ENCODE measurements around the gene PLOD1.
"Not testable (repeated sequence)": the region's sequence is repeated elsewhere in the genome, so short reads cannot be mapped to it uniquely, and the experiment has no call there.

PLOD1 gene

DNA sequence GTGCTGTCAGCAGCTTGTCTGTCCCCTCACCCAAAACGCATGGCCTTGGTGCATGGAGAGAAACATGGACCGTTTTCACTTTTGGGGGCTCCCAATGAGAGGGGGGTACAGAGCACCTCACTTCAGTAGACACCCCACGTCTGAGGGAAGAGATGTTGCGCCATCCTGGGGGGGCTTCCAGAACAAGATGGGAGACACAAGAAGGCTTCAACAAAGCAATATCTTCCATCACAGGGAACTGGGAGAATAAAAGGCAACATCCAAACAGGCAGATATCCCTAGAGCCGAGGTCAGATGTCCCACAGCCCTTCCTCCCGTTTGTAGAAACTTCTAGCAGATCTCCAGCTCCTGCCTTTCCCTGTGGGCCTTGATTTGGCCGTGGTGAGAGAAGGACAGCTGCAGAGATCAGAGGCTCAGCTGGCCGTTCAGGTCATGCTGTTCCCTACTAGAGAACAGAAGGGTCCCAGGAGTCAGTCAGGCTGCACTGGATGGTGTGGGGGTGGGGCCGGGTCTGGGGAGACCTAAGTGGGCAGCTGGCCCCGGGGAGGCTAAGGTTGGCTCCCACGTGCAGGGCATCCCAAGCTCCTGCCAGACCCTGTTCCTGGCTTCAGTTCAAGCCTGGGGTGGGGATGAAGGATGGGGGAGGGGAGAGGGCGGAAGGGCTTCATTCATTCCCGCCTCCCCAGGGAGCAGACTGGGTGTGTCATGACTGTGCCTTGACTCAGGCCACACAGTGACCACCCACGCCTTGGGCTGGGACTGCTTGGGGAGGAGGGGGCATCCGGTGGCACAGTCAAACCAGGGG lies 4.4 kb downstream of the PLOD1 start:
- DNase-seq (ENCODE audit: low spot score), result no peak

DNA sequence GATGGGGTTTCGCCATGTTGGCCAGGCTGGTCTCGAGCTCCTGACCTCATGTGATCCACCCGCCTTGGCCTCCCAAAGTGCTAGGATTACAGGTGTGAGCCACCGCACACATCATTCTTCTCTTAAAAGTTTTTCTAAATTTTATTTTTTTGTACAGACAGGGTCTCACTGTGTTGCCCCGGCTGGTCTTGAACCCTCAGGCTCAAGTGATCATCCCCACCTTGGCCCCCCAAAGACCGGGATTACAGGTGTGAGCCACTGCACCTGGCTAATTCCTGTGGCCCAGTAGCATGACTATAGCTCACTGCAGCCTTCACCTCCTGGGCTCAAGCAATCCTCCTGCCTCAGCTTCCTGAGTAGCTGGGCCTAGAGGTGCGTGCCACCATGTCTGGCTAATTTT lies 5.3 kb downstream of the PLOD1 start:
- not testable (repeated sequence) for DNase-seq (ENCODE audit: low spot score)

DNA sequence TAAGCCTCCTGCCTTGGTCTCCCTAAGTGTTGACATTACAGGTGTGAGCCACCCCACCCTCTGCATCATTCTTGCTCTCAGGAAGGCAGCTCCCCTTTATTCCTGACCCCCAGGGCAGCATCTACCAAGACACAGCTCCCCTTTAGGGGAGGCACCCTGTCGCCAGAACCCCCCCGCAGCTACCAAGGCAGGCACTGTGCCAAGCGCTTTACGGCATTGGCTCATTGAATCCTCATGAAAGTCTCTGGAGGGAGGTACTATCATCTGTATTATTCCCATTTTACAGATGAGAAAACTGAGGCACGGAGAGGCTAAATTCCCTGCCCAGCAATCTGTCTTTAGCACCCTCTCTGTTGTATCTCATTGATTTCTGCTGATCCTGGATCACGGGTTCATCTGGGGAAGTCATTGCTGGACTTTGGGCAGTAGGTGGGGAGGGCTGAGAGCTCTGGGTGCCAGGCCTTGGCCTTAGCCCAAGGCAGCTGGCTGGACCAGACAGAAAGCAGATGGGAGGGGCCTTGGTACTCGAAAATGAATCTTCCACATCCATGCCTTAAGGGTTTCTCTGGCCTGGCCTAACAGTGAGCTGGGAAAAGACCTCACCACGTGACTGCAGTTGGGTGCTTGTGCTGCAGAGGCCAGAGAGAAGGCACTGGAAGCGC lies 5.9 kb downstream of the PLOD1 start:
- DNase-seq (ENCODE audit: low spot score), result peak; percentile 24

DNA sequence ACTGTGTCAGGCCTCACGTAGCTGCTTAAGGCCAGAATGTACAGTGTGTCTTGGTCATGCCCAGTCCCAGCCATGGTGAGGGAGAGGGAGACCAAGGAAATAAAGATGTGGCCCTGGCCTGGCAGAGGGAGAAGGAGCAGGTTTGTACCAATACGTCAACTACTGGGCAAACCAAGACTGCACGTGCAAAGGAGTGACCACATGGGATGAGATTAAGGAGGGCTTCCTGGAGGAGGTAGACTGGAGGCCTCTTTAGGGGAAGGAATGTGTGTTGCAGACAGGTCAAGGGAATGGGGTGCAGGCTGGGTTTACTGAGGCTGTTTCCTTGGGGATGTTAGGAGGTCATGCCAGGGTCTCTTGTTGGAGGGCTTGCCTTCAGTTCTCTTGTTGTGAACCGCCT lies 7.8 kb downstream of the PLOD1 start:
- DNase-seq (ENCODE audit: low spot score), result no peak

DNA sequence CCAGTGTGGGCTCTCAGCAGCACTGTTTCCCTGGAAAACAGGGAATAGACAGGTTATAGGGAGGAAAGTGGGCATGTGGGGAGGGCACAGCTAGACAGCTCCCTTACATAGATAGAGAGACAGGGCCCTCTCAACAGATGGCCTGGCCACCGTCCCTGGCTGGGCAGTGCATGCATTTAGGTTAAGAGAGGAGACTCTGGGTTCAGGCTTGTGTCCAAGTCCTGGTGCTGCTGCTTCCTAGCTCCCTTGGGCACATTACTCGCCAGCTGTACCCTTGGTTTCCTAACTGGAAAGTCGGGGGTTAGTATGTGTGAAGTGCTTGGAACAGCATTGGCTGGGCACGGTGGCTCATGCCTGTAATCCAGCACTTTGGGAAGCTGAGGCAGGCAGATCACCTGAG lies 9.1 kb downstream of the PLOD1 start:
- DNase-seq (ENCODE audit: low spot score), result peak; percentile 97

DNA sequence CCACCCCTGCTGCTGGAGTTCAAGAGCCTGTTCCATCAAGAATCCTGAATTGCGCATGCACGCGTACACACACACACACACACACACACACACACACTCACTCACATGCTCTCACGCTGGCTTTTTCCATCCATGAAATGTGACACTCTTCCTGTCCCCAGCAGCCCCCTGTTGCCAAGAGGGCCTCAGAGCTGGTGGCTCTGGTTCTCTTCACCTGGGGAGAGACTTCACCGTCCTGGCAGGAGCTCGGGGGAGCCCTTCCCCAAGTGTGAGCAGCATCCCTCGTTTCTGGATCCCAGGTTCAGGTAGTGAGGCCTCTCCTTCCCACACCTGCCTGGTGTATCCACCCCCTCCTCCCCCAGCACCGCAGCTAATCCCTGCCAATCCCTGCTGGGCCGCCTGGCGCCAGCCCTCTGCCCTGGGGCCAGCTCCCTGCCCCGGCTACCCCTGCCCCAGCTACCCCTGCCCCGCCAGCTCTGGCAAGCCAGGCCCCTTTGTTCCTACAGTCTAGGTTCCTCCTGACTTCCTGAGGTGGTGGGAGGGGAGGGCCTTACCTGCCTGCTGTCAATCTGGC lies 9.9 kb downstream of the PLOD1 start:
- DNase-seq (ENCODE audit: low spot score), result no peak

DNA sequence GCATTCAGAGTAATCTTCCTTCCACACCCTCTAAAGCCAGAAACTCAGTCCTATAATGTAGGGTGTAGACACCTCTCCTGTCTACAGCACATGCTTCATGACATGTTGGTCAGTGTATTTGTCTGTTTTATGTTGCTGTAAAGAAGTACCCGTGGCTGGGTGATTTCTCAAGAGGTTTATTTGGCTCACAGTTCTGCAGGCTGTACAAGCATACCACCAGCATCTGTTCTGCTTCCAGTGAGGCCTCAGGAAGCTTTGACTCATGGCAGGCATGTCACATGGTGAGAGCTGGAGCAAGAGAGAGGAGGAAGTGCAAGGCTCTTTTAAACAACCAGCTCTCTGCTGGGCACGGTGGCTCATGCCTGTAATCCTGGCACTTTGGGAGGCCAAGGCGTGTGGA lies 12.1 kb downstream of the PLOD1 start:
- DNase-seq (ENCODE audit: low spot score), result no peak

DNA sequence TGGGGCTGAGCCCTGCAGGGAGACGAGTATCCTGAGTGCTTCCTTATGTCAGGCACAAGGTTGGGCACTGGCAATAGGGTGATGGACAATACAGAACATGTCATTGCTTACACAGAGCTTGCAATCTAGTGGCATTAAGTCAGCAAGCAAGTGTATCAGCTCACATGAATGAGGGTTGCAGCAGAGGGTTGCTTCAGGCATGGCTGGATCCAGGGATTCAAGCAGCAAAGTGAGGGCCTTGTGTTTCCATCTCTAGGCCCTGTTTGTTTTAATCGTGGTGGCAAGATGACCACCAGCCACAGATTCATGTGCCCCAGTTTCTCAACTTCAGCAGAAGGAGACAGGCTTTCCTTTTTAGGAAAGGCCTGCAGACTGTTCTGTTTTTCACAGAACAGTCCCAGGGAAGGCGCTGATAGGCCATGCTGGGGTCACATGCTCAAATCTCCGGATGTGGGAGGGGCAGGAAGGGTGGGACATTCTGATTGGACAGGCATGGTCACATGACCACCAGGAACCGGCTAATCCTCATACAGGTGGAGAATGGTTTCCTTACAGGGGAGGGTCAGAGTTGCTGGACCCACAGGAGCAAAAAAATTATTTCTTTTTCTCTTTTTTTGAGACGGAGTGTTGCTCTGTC lies 14.4 kb downstream of the PLOD1 start:
- no peak for DNase-seq (ENCODE audit: low spot score)

DNA sequence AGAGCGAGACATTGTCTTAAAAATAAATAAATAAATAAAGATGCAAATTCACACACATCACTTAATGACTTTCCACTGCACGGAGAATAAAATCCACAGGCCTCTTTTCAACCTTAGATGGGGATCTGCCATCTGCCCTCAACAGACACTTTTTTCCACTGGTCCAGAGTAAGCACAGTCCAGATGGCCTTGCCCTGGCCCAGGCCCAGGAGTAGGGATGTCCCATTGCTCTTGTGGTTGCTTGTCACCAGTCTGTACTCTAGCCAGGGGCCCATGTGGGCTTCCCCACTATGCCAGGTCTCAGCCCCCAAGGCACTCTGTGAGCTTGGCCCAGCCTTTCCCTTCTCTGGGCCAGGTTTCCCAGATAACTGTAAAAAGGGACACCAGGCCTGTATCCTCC lies 17.4 kb downstream of the PLOD1 start:
- DNase-seq (ENCODE audit: low spot score), result peak; percentile 97

DNA sequence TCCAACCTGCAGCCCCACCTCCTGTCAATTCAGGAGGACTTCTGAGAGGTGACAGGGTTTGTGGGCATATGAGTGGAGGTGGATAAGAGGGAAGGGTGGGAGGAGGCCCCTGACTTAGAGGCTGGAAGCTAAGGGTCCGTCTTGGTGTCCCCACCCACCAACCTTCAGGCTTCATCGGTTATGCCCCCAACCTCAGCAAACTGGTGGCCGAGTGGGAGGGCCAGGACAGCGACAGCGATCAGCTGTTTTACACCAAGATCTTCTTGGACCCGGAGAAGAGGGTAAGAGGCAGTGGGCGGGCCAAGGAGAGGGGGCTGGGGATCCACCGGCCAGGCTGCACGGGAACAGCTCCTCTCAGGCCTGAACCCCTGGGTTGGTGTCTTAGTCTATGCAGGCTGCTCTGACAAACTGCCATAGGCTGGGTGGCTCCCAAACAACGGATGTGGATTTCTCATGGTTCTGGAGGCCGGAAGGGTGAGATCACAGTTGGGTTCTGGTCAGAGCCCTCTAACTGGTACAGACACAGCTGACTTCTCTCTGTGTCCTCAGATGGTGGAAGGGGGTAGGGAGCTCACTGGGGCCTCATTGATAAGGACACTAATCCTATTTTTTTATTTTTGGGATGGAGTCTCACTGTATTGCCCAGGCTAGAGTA lies 18.1 kb downstream of the PLOD1 start:
- DNase-seq (ENCODE audit: low spot score), result no peak

DNA sequence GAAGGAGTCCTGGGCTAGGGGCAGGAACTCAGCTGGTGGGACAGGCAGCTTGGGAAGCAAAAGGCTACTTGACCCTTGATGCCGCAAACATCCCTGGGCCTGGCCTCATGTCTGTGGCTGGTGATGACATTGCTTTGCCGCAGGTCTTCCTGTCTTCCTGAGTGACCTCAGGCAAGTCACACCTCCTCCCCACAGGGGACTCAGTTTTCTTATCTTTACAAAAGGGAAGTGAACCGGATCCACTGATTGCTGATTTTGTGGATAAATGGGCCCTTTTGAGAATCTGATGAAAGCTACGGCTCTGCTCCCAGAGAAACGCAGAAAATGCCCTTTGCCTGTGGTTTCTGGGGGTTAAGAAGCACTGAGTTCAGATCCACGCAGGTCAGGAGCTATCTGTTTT lies 20.7 kb downstream of the PLOD1 start:
- DNase-seq (ENCODE audit: low spot score), result no peak

DNA sequence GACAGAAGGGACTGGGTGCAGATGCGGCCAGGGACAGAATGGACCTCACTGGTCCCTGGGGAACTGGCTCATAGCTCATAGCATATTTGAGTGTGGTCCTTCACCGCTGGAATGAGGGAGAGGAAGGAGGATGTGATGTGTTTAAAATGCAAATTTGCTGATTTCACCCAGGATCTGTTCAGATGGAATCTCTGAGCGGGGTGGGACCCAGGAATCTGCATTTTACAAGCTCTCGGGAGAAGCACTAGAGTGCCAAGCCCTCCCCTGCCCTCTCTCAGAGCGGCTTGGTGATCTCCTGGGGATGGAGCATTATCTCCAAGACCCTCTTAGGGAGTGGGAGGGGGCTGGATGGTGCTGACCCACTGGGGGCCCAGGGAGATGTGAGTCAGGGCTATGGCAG lies 22.9 kb downstream of the PLOD1 start:
- DNase-seq (ENCODE audit: low spot score), result no peak

DNA sequence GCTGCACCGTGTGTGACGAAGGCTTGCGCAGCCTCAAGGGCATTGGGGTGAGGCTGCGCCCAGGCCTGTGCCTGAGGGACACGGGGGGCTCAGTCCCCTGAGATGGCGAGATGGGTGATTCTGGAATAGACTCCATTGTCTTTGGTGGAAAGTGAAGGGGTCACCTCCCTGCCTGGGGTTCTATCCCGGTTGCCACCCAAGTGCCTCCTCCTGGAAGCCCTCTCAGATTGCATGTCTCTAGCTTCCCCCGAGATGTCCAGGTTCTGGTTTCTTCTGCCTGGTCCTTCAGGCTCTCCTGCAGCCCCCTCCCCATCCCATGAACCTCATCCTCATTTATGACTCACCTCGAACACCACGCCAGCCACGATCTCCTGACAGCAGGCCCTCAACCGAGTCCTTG lies 23.4 kb downstream of the PLOD1 start:
- DNase-seq (ENCODE audit: low spot score), result no peak

DNA sequence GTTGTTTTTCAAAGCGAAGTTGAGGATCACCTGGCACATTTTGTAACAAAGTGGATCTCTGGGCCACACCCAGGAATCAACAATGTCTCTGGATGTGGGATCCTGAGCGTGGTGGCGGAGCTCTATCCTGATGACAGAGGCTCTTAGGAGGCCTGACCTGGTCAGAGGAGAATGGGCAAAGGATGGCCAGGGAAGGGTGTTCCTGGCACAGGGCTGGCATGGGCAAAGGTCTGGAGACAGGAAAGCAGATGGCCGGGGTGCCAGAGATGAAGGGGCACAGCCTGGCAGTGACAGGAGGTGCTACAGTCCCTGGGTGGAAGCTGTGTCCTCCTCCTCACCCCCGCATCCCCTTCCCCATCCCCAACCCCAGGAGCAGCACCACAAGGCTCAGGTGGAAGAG lies 25.8 kb downstream of the PLOD1 start:
- no peak for DNase-seq (ENCODE audit: low spot score)

DNA sequence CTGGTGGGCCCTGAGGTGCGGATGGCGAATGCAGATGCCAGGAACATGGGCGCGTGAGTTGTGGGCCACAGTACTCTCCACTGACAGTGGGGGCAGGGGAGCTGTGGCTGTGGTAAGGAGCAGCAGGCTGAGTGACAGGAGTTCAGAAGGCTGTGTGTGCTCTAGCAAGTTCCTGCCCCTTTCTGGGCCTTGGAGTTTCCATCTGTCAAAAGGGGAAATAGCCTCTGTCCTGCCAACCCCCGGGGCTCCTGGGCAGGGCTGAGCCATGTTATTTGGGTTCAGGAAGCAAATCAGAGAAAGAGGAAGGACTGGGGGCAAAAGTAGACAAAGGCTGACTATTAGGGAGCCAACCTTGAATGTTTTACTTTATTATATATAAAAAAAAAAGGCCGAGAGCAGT lies 26.2 kb downstream of the PLOD1 start:
- no peak for DNase-seq (ENCODE audit: low spot score)

DNA sequence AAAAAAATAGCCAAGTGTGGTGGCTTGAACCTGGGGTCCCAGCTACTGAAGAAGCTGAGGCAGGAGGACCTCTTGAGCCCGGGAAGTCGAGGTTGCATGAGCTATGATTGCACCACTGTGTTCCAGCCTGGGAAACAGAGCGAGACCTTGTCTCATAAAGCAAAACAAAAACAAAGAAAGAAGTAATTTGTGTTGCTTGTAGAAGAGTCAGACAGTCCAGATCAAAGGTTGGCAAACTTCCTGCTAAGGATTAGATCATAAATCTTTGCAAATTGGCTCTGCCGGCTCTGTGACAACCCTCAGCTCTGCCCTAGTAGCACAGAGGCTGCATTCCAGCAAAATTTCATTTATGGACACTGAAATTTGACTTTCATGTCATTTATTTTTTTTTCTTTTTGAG lies 26.7 kb downstream of the PLOD1 start:
- no peak for DNase-seq (ENCODE audit: low spot score)

DNA sequence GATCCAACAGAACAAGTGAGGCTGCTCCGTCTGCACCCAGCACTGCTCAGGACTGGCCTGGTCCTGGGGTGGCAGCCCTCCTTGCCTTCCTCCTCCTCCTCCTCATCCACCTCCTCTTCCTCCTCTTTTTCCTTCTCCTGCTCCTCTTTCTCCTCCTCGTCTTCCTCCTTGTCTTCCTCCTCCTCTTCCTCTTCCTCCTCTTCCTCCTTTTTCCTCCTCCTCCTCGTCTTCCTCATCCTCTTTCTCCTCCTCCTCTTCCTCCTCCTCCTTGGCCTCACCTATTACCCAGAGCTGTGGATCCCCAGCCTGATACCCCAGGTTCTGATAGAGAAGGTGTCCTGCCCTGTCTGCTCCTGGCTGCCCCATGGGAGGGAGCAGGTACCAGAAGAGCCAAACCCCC lies 29.1 kb downstream of the PLOD1 start:
- DNase-seq (ENCODE audit: low spot score), result no peak

DNA sequence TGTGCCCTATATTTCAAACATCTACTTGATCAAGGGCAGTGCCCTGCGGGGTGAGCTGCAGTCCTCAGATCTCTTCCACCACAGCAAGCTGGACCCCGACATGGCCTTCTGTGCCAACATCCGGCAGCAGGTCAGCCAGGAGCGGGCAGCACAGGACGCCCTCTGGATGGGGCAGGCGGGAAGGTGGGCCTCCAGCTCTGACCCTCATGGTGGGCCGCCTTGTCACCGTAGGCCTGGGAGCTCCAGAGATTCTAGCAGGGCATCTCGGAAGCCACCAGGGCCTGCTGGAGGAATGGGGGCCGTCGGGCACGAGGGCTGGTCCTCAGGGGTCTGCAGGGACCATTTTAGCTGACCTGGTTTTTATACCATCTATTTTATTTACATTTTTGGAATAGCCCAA lies 30.1 kb downstream of the PLOD1 start:
- DNase-seq (ENCODE audit: low spot score), result no peak

DNA sequence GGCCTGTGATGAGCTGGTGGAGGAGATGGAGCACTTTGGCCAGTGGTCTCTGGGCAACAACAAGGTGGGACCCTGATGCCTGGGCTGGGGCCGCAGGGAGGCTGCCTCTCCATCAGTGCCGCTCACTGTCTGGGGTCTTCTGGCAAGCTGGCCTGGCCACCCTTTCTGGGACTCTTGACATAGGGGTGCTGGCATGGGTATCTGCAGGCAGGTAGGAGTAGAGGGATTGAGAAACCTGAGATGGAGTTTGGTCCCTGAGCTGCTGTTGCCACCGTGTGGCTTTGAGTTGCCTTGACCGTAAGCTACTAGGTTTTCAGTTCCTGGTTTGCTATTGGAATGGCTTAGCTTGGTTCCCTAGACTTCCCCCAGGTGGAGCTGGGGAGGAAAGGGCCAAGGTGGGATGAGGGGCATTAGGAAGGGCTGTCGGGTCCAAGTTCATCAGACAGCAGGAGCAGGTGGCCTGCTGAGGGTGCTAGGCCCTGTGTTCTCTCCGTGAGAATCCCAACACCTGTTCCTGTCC lies 32.6 kb downstream of the PLOD1 start:
- DNase-seq (ENCODE audit: low spot score), result peak; percentile 90

DNA sequence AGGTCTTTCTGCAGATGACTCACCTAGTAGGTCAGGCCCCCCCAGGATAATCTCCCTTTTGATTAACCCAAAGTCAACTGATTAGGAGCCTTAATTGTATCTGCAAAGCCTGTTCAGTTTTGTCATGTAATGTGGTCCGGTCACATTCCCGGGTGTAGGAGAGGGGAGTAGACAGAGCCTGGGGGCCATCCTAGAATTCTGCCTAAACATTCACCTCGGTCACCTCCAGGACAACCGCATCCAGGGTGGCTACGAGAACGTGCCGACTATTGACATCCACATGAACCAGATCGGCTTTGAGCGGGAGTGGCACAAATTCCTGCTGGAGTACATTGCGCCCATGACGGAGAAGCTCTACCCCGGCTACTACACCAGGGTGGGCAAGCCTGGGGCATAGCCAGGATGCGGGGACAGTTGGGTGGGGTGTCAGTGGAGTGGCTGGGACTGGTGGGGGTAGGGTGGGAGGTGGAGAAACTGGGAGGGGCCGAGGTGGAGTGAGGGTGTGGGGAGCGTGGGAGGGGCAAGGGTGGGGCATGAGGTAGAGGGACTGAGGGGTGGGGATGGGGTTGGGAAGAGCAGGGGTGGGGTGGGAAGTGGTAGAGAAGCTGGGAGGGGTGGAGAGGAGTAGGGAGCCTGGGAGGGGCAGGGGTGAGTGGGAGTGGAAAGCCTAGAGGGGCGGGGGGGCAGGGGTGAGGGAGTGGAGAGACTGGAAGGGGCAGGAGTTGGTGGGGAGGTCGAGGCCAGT lies 36.1 kb downstream of the PLOD1 start:
- DNase-seq (ENCODE audit: low spot score), result no peak

DNA sequence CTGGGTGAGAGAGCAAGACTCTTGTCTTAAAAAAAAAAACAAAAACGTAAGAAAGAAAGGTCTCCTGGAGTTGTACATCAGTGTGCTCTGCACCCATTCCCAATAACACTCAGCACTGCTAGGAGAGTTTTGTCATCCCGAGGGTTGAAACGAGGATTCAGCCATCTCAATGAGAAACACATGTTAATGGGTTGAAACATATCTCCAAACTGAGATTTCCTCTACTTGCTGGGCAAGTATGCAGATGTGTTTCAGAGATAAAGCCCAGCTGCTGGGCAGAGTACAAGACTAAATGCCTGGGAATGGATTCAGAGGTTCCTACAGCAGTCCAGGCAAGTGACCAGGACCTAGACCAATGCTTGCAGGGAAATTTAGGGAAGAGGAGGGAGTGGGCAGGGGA lies 43.1 kb downstream of the PLOD1 start:
- DNase-seq (ENCODE audit: low spot score), result no peak

DNA sequence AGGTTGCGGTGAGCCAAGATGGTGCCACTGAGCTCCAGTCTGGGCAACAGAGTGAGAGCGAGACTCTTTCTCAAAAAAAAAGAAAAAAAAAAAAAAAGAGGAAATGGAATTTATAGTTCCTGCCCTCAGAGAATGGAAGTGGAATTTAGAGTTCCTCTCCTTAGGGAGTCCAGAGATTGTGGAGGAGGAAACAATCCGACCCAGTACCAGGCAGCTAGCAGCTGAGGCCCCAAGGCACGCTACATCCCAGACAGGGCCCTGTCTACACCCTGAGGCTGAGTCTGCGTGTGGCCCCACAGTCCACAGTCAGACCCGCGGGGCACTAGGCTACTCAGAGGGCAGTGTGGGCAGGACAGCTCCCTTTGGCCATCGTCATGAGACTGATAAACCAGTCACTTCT lies 43.8 kb downstream of the PLOD1 start:
- DNase-seq (ENCODE audit: low spot score), result no peak
